Sigmoid colon (tissue), 7 donors: ENCODE results near the gene OPN4. TPM values are rescaled to one million over a fixed set of nuclear protein-coding genes. Genes with fewer than 3 reads are reported as not detected.
A peak's percentile ranks its signal among the peaks of the same experiment; 100 is the strongest.

Experiments
- DNase-seq: peaks from one replicate; pipeline ENCODE4 v3.0.0-alpha.2; 2019
- H3K27ac ChIP-seq, 4 donors: fragments of 200-600 bp; sonication (generic); one replicate each; pipeline ENCODE4 v1.5.1; 2016 to 2019; ENCODE audit warnings: mild to moderate bottlenecking in 1 of 4
- H3K27me3 ChIP-seq, 3 donors: fragments of 200-600 bp; sonication (generic); one replicate each; pipeline ENCODE4 v1.5.1; 2019; ENCODE audit warnings: mild to moderate bottlenecking in 1 of 3
- H3K36me3 ChIP-seq, 4 donors: fragments of 200-600 bp; sonication (generic); one replicate each; pipeline ENCODE4 v1.5.1; 2016 to 2019
- H3K4me1 ChIP-seq, 4 donors: fragments of 200-600 bp; sonication (generic); one replicate each; pipeline ENCODE4 v1.5.1; 2017 to 2019
- H3K4me3 ChIP-seq, 4 donors: fragments of 200-600 bp; sonication (generic); one replicate each; pipeline ENCODE4 v1.5.1; 2017 to 2019; ENCODE audit warnings: mild to moderate bottlenecking in 2 of 4, moderate library complexity in 1 of 4
- H3K9me3 ChIP-seq, 4 donors: fragments of 200-600 bp in 3 of 4; sonication (generic) in 3 of 4; one replicate each; pipeline versions ENCODE4 v1.5.1 to v1.6.1; 2013 to 2019
- EP300 ChIP-seq, 4 donors: sonication (generic); formaldehyde crosslinking; IDR thresholded peaks; one replicate each; pipeline ENCODE4 v1.6.1; 2017; ENCODE audit warnings: antibody characterized with exemption in 4 of 4
- POLR2A ChIP-seq, 2 donors: fragments of 450-650 bp; IDR thresholded peaks; one replicate each; pipeline ENCODE4 v1.6.1; 2016; ENCODE audit warnings: antibody characterized with exemption in 2 of 2, mild to moderate bottlenecking in 2 of 2, moderate library complexity in 2 of 2
- POLR2AphosphoS5 ChIP-seq, 4 donors: sonication (generic); formaldehyde crosslinking; IDR thresholded peaks; one replicate each; pipeline ENCODE4 v1.6.1; 2017; ENCODE audit warnings: antibody characterized with exemption in 4 of 4
- WGBS, 2 donors: extraction: QIAGEN DNeasy Blood & Tissue Kit; methylation state at CpG; one replicate each; pipeline ENCODE4 v1.1.7; 2013; 5-methylcytosine and 5-hydroxymethylcytosine counted together
- intact Hi-C: fragments of 100-400 bp; cut with DNase I; formaldehyde crosslinking; loops from one replicate; pipeline ENCODE4 v1.15.1; 2023
- polyA plus RNA-seq, 3 donors: library from polyadenylated mRNA; stranded (reverse); fragments of 200-250 nt; gene quantifications; one replicate each; pipeline ENCODE4 v1.2.3, GENCODE V29; 2013
- total RNA-seq, 4 donors: library from RNA; depleted of rRNA; stranded (reverse); fragments of >200 nt; gene quantifications; one replicate each; pipeline ENCODE4 v1.1.0, GENCODE V29; 2016
- TF ChIP-seq, protein P1 (sequence below), 4 experiments: fragments of 450-650 bp in 3 of 4; fragments of 200-600 bp in 1 of 4; IDR thresholded peaks; one replicate each; pipeline ENCODE4 v1.5.1; 2016 to 2019; ENCODE audit warnings: antibody characterized with exemption in 4 of 4, mild to moderate bottlenecking in 3 of 4, moderate library complexity in 2 of 4
- donor health status: healthy with polysubstance abuse.
- donor health status: Bipolar disorder and iron deficiency.
- donor health status: healthy.

OPN4 gene
- total and polyA plus RNA-seq, 7 donors: 0.04 TPM; not detected in 6

DNA sequence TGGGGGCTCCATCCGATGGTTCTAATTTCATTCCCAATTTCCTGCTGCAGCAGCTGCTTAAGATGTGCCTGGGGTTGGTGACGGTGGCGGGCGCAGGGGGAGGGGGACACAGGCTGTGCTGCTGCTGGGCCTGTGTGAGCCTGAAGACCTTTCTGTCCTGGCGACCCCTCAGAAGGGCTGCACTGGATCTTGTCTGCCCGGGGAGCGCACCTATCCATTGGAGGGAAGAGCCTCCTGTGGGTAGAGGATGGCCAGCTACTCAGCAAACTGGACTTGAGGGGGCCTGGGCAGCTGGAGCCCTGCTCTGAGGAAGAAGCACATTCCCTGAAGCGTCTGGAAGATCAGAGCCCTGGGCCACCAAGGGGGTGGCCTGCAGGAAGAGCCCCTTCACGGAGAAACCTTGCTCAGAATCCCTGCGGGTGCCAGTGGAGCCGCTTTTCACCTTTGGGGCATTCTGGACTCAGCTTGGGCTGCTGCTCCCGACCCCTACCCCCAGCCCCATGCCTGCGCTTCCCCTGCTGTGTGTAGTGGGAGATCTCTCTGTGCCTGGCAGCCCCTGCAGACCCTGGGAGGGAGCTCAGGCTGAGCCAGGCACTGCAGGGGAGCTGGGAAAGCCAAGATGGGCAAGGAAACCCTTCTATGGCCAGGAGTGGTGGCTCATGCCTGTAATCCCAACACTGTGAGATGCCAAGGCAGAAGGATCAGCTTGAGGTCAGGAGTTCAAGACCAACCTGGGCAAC lies 31.7 kb downstream of the OPN4 start:
- H3K9me3 ChIP-seq: no peaks in the 10 kb centered on the region
- peaks cover 0 to 100% (median 84%) of the 10 kb centered on the region in 4 donors for H3K4me1 ChIP-seq
- no peak for DNase-seq
- 77 to 85% methylated on average over 13 of the region's 13 CpGs for WGBS, 2 donors
- intact Hi-C loops: loop anchor here (10.0 kb wide), 1 partner anchor 409 kb away; the partner anchor contains the start of genes GLUD1 and SHLD2
- no peak overlapping the region for H3K4me3 ChIP-seq
- H3K27me3 ChIP-seq: no peaks in the 10 kb centered on the region
- peaks cover 0 to 13% (median 4%) of the 10 kb centered on the region in 4 donors for H3K36me3 ChIP-seq
- TF ChIP-seq POLR2AphosphoS5 (IDR thresholded peaks at IDR 0.05) (no peak), POLR2A (IDR thresholded peaks at IDR 0.05) (no peak), EP300 (IDR thresholded peaks at IDR 0.05) (no peak)
- TF ChIP-seq, protein P1, sequence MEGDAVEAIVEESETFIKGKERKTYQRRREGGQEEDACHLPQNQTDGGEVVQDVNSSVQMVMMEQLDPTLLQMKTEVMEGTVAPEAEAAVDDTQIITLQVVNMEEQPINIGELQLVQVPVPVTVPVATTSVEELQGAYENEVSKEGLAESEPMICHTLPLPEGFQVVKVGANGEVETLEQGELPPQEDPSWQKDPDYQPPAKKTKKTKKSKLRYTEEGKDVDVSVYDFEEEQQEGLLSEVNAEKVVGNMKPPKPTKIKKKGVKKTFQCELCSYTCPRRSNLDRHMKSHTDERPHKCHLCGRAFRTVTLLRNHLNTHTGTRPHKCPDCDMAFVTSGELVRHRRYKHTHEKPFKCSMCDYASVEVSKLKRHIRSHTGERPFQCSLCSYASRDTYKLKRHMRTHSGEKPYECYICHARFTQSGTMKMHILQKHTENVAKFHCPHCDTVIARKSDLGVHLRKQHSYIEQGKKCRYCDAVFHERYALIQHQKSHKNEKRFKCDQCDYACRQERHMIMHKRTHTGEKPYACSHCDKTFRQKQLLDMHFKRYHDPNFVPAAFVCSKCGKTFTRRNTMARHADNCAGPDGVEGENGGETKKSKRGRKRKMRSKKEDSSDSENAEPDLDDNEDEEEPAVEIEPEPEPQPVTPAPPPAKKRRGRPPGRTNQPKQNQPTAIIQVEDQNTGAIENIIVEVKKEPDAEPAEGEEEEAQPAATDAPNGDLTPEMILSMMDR (IDR thresholded peaks at IDR 0.05): no peak
- peak overlapping the region; percentile 88 to 95 (median 92) for H3K27ac ChIP-seq

DNA sequence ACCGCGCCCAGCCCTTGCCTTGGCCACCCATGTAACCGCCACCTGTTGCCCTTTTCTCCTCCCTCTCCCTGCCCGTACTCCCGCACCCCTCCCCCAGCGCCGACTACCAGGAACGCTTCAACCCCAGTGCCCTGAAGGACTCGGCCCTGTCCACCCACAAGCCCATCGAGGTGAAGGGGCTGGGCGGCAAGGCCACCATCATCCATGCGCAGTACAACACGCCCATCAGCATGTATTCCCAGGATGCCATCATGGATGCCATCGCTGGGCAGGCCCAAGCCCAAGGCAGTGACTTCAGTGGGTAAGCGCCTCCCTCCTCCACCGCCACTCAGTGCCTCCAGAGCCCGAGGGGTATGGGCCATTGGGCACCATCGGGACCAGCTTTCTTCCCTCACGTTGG lies 32.6 kb downstream of the OPN4 start:
- Histone ChIP-seq H3K4me3 (no peak overlapping the region), H3K27me3 (no peaks in the 10 kb centered on the region), H3K4me1 (peaks cover 0 to 99% (median 81%) of the 10 kb centered on the region in 4 donors), H3K36me3 (peaks cover 0 to 9% (median under 1%) of the 10 kb centered on the region in 4 donors), H3K27ac (peak overlapping the region; percentile 68 to 95 (median 92)), H3K9me3 (no peaks in the 10 kb centered on the region)
- 90 to 93% methylated on average over 19 of the region's 19 CpGs for WGBS, 2 donors
- intact Hi-C loops: loop anchor here (10.0 kb wide), 1 partner anchor 408 kb away; the partner anchor contains the start of genes GLUD1 and SHLD2
- no peak for TF ChIP-seq POLR2AphosphoS5 (IDR thresholded peaks at IDR 0.05)
- DNase-seq: no peak

DNA sequence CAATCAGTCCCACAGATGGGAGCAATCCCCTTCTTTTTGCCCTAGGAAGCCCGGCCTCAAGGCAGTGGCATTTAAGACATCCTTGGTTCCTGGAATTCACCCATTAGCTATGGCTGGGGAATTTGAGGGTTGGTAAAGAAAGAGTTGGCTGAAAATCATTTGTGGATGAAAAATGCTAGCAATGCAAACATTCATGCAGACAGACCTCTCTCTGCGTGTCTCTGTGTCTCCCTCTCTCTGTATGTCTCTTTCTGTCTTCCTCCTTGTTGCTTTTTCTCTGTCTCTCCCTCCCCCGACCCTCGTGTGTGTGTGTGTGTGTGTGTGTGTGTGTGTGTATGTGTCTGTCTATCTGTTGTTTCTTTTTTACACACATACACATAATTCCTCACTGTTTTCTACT lies 33.4 kb downstream of the OPN4 start:
- Histone ChIP-seq H3K4me1 (peaks cover 0 to 99% (median 81%) of the 10 kb centered on the region in 4 donors), H3K36me3 (peaks cover 0 to 5% (median 2%) of the 10 kb centered on the region in 4 donors), H3K9me3 (no peaks in the 10 kb centered on the region), H3K27me3 (no peaks in the 10 kb centered on the region), H3K4me3 (no peak overlapping the region), H3K27ac (peak overlapping the region; percentile 68 to 95 (median 92))
- intact Hi-C loops: loop anchor here (1.0 to 10.0 kb wide), 2 partner anchors 279 to 407 kb away; partner anchors contain the start of genes GLUD1 and SHLD2
- TF ChIP-seq EP300 (IDR thresholded peaks at IDR 0.05) (no peak), POLR2AphosphoS5 (IDR thresholded peaks at IDR 0.05) (no peak), POLR2A (IDR thresholded peaks at IDR 0.05) (no peak)
- TF ChIP-seq, protein P1 (IDR thresholded peaks at IDR 0.05): no peak
- WGBS, 2 donors: 39 to 42% methylated on average over 4 of the region's 4 CpGs
- DNase-seq: no peak

DNA sequence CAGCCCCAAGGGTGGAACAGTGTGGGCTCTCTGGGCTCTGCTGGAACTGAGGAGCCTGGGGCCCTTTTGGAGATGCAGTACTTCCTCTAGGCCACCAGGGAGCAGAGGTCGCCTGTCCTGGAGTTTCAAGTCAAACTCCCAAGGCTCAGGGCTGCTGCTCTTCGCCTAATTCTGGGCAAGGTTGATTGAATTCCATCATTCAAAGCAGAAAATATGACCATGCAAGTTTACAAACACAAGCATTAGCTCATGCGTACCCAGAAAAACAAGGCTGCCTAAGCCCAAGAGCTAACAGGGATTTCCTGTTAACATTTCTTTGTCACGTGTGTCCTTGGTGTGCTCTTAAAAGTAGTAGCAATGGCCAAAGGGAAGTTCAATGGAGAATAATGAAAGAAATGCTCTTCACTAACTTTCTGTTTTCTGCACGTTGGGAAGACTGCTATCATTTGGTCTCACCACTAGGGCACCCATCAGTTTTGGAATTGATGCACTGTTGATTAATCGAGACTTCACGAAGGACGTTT lies 34.1 kb downstream of the OPN4 start:
- H3K27me3 ChIP-seq: no peaks in the 10 kb centered on the region
- intact Hi-C loops: loop anchor here (1.0 to 10.0 kb wide), 2 partner anchors 278 to 406 kb away; partner anchors contain the start of genes GLUD1 and SHLD2
- H3K27ac ChIP-seq: peak overlapping the region; percentile 68 to 95 (median 92)
- peaks cover 0 to 99% (median 81%) of the 10 kb centered on the region in 4 donors for H3K4me1 ChIP-seq
- WGBS, 2 donors: 38% methylated on average over 8 of the region's 8 CpGs
- no peak overlapping the region for H3K4me3 ChIP-seq
- DNase-seq: peak; percentile 85
- H3K9me3 ChIP-seq: no peaks in the 10 kb centered on the region
- TF ChIP-seq POLR2AphosphoS5 (IDR thresholded peaks at IDR 0.05) (peak in 2 of 4 donors; percentile 5 to 11), EP300 (IDR thresholded peaks at IDR 0.05) (no peak)
- TF ChIP-seq, protein P1 (IDR thresholded peaks at IDR 0.05): peak; percentile 60 to 90 (median 76)
- H3K36me3 ChIP-seq: peaks cover 0 to 5% (median 2%) of the 10 kb centered on the region in 4 donors

DNA sequence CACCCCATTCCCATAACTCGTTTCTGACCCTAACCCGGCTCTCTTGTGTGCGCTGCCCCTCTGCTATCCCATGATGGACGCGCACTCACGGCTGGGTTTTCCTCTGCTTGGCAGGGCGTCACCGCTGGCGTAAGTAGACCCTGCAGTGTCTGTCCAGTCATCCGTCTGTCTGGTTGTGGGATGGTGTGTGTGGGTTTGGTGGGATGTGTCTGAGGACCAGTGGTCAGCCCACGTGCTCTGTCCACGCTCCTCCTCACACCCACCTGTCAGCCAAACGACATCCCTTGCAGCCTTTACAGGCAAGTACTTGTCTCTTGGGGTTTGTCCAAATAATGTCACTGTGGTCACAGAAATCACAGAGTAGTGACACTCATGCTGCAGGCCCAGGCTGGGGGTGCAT lies 34.8 kb downstream of the OPN4 start:
- H3K27ac ChIP-seq: peak overlapping the region; percentile 68 to 95 (median 92)
- no peaks in the 10 kb centered on the region for H3K9me3 ChIP-seq
- H3K36me3 ChIP-seq: peaks cover 0 to 5% (median 2%) of the 10 kb centered on the region in 4 donors
- TF ChIP-seq, protein P1 (IDR thresholded peaks at IDR 0.05): no peak
- TF ChIP-seq POLR2AphosphoS5 (IDR thresholded peaks at IDR 0.05) (no peak), POLR2A (IDR thresholded peaks at IDR 0.05) (no peak), EP300 (IDR thresholded peaks at IDR 0.05) (no peak)
- no peak overlapping the region for H3K4me3 ChIP-seq
- DNase-seq: no peak
- intact Hi-C loops: loop anchor here (10.0 kb wide), 1 partner anchor 406 kb away; the partner anchor contains the start of genes GLUD1 and SHLD2
- H3K4me1 ChIP-seq: peaks cover 0 to 99% (median 81%) of the 10 kb centered on the region in 4 donors
- WGBS, 2 donors: 85 to 90% methylated on average over 13 of the region's 13 CpGs
- no peaks in the 10 kb centered on the region for H3K27me3 ChIP-seq
